Neuron (in vitro differentiated cells): ENCODE results near the gene PLCG1.

ENCODE experiments used
- H2AFZ ChIP-seq: one replicate; pipeline ENCODE4 v1.6.1; 2013; ENCODE audit warnings: low read depth, mild to moderate bottlenecking, inconsistent platforms, low read length, moderate library complexity
- H3K27me3 ChIP-seq: one replicate; pipeline ENCODE4 v1.6.1; 2013; ENCODE audit warnings: low read length; ENCODE audit not compliant: insufficient read depth
- H3K36me3 ChIP-seq: one replicate; pipeline ENCODE4 v1.6.1; 2013; ENCODE audit warnings: low read length; ENCODE audit not compliant: insufficient read depth
- H3K4me1 ChIP-seq: one replicate; pipeline ENCODE4 v1.6.1; 2013; ENCODE audit warnings: low read length; ENCODE audit not compliant: insufficient read depth
- H3K4me3 ChIP-seq: 2 replicates; pipeline ENCODE4 v1.5.1; 2013; ENCODE audit warnings: mild to moderate bottlenecking, low read length, moderate library complexity
- H3K9me3 ChIP-seq: one replicate; pipeline ENCODE4 v1.6.1; 2013; ENCODE audit warnings: low read length

PLCG1 gene

GRCh38 chr20:41196653-41197225 lies 59.4 kb downstream of the PLCG1 start:
- Histone ChIP-seq H3K27me3 (no peaks in the 10 kb centered on the region), H3K4me1 (no peaks in the 10 kb centered on the region), H3K36me3 (peaks cover 4% of the 10 kb centered on the region), H2AFZ (no peak overlapping the region), H3K9me3 (no peaks in the 10 kb centered on the region), H3K4me3 (no peak overlapping the region)

GRCh38 chr20:41198443-41198842 lies 61.1 kb downstream of the PLCG1 start:
- H3K4me3 ChIP-seq: no peak overlapping the region
- H3K4me1 ChIP-seq: no peaks in the 10 kb centered on the region
- no peak overlapping the region for H2AFZ ChIP-seq
- peaks cover 8% of the 10 kb centered on the region for H3K9me3 ChIP-seq
- peaks cover 6% of the 10 kb centered on the region for H3K36me3 ChIP-seq
- no peaks in the 10 kb centered on the region for H3K27me3 ChIP-seq

- Histone ChIP-seq H3K36me3 (peaks cover 6% of the 10 kb centered on the region), H2AFZ (no peak overlapping the region), H3K9me3 (peaks cover 13% of the 10 kb centered on the region), H3K4me1 (no peaks in the 10 kb centered on the region), H3K4me3 (no peak overlapping the region), H3K27me3 (no peaks in the 10 kb centered on the region)
These were observed 63.3 kb downstream of the PLCG1 start for GRCh38 chr20:41200446-41201202.

GRCh38 chr20:41201760-41202159 lies 64.4 kb downstream of the PLCG1 start:
- H3K4me1 ChIP-seq: no peaks in the 10 kb centered on the region
- H3K4me3 ChIP-seq: no peak overlapping the region
- H3K27me3 ChIP-seq: no peaks in the 10 kb centered on the region
- peaks cover 5% of the 10 kb centered on the region for H3K36me3 ChIP-seq
- H3K9me3 ChIP-seq: peaks cover 13% of the 10 kb centered on the region
- H2AFZ ChIP-seq: no peak overlapping the region

GRCh38 chr20:41202426-41202825 lies 65.1 kb downstream of the PLCG1 start:
- peaks cover 3% of the 10 kb centered on the region for H3K36me3 ChIP-seq
- H2AFZ ChIP-seq: no peak overlapping the region
- H3K9me3 ChIP-seq: peaks cover 13% of the 10 kb centered on the region
- no peaks in the 10 kb centered on the region for H3K4me1 ChIP-seq
- no peak overlapping the region for H3K4me3 ChIP-seq
- H3K27me3 ChIP-seq: no peaks in the 10 kb centered on the region

- Histone ChIP-seq H3K27me3 (no peaks in the 10 kb centered on the region), H3K9me3 (peaks cover 13% of the 10 kb centered on the region), H2AFZ (no peak overlapping the region), H3K36me3 (peaks cover 3% of the 10 kb centered on the region), H3K4me3 (no peak overlapping the region), H3K4me1 (no peaks in the 10 kb centered on the region)
These were observed 66.3 kb downstream of the PLCG1 start for GRCh38 chr20:41203660-41204059.

- Histone ChIP-seq H3K4me3 (no peak overlapping the region), H3K36me3 (peaks cover 3% of the 10 kb centered on the region), H3K27me3 (no peaks in the 10 kb centered on the region), H3K9me3 (peaks cover 13% of the 10 kb centered on the region), H3K4me1 (no peaks in the 10 kb centered on the region), H2AFZ (no peak overlapping the region)
These were observed 67.2 kb downstream of the PLCG1 start for GRCh38 chr20:41204304-41205265.

- Histone ChIP-seq H3K4me3 (no peak overlapping the region), H3K4me1 (no peaks in the 10 kb centered on the region), H2AFZ (no peak overlapping the region)
These were observed 68.0 kb downstream of the PLCG1 start for GRCh38 chr20:41205313-41205712.

GRCh38 chr20:41213150-41213820 lies 75.9 kb downstream of the PLCG1 start:
- Histone ChIP-seq H3K9me3 (no peaks in the 10 kb centered on the region), H3K36me3 (no peaks in the 10 kb centered on the region), H2AFZ (no peak overlapping the region), H3K27me3 (no peaks in the 10 kb centered on the region), H3K4me3 (no peak overlapping the region), H3K4me1 (no peaks in the 10 kb centered on the region)

More at GRCh38 chr20:41205313-41205712, 68.0 kb downstream of the PLCG1 start:
- Histone ChIP-seq H3K27me3 (no peaks in the 10 kb centered on the region), H3K9me3 (peaks cover 13% of the 10 kb centered on the region), H3K36me3 (peaks cover 3% of the 10 kb centered on the region)

GRCh38 chr20:41214202-41214601 lies 76.9 kb downstream of the PLCG1 start:
- Histone ChIP-seq H3K4me1 (no peaks in the 10 kb centered on the region), H3K36me3 (no peaks in the 10 kb centered on the region), H3K9me3 (no peaks in the 10 kb centered on the region), H3K4me3 (no peak overlapping the region), H3K27me3 (no peaks in the 10 kb centered on the region), H2AFZ (no peak overlapping the region)

GRCh38 chr20:41214666-41215065 lies 77.3 kb downstream of the PLCG1 start:
- Histone ChIP-seq H3K4me3 (no peak overlapping the region), H2AFZ (no peak overlapping the region), H3K36me3 (no peaks in the 10 kb centered on the region), H3K4me1 (no peaks in the 10 kb centered on the region), H3K9me3 (no peaks in the 10 kb centered on the region), H3K27me3 (no peaks in the 10 kb centered on the region)

GRCh38 chr20:41217422-41217821 lies 80.1 kb downstream of the PLCG1 start:
- H3K4me1 ChIP-seq: peaks cover 7% of the 10 kb centered on the region
- no peaks in the 10 kb centered on the region for H3K9me3 ChIP-seq
- H3K36me3 ChIP-seq: no peaks in the 10 kb centered on the region
- no peaks in the 10 kb centered on the region for H3K27me3 ChIP-seq
- H3K4me3 ChIP-seq: no peak overlapping the region
- H2AFZ ChIP-seq: no peak overlapping the region
